Retinal pigment epithelial cell (primary cell): ENCODE results near the gene TP53AIP1.
A peak's percentile ranks its signal among the peaks of the same experiment; 100 is the strongest.

ENCODE experiments used
- DNase-seq: peaks from one replicate; pipeline ENCODE4 v3.0.0-alpha.2; 2010; ENCODE audit warnings: low read depth
- H3K4me3 ChIP-seq: 2 replicates; pipeline ENCODE4 v1.5.1; 2011; ENCODE audit warnings: mild to moderate bottlenecking, low read length, control low read depth, moderate library complexity
- TF ChIP-seq, protein P1 (sequence below): conservative IDR thresholded peaks from 2 replicates; pipeline ENCODE4 v1.5.1; 2011; ENCODE audit warnings: low read depth, low read length, control low read depth, inconsistent platforms

The TP53AIP1 gene

DNA sequence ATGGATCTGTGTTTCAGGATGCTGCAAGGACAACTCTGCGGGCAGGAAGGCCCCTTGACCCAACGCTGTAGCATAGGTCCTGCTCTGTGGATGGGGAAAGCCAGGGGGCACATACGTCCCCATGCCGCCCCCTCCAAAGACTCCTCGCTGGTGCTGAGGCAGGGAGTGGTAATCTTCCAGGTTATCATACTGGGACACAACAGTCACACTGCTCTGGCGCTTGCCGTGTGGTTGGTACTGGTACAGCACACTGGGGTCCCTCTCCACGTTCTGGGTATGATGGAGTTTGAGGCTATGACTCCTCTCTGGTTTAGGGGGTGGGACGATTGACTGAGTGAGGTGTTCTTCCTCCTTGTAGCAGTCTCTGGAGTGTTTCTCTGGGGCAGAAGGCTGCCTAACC, 26.2 kb upstream of the TP53AIP1 start:
- TF ChIP-seq, protein P1, sequence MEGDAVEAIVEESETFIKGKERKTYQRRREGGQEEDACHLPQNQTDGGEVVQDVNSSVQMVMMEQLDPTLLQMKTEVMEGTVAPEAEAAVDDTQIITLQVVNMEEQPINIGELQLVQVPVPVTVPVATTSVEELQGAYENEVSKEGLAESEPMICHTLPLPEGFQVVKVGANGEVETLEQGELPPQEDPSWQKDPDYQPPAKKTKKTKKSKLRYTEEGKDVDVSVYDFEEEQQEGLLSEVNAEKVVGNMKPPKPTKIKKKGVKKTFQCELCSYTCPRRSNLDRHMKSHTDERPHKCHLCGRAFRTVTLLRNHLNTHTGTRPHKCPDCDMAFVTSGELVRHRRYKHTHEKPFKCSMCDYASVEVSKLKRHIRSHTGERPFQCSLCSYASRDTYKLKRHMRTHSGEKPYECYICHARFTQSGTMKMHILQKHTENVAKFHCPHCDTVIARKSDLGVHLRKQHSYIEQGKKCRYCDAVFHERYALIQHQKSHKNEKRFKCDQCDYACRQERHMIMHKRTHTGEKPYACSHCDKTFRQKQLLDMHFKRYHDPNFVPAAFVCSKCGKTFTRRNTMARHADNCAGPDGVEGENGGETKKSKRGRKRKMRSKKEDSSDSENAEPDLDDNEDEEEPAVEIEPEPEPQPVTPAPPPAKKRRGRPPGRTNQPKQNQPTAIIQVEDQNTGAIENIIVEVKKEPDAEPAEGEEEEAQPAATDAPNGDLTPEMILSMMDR: no peak

DNA sequence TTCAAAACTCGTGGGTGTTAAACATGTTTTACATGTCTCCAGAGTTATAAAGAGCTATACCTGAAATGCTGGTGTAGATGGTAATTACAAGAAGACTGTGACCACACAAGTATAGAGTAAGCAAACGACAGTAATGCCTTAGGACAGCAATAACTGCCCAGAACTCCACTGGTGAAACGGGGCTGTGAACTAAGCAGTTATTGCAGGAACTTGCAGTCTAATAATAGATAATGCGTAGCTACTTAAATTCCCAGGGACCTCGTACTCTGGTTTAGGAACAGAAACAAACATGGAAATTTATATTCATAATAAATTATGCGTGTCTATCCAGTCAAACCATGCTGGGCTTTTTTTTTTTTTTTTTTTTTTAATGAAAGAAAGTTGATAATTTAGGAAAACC, 24.9 kb upstream of the TP53AIP1 start:
- H3K4me3 ChIP-seq: no peak overlapping the region
- no peak for DNase-seq
- TF ChIP-seq, protein P1: no peak

More for the DNA sequence above, 26.2 kb upstream of the TP53AIP1 start:
- no peak for DNase-seq
- no peak overlapping the region for H3K4me3 ChIP-seq

DNA sequence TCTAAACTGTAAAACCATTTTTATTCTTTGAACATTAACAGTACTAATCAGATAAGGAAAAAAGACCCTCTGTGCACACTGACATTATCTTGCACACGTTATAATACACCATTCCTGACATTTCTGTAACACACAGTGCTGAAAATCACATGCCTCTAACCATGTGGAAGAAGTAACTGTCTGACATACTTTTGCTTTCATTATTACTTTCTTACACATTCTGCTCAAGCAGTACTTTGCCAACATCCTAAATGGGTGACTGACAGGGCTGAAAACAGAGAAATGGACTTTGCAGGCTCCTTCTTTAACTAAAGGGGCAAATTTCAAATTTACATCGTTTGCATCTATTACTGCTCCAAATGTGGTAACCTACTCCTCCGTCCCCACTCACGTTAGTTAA, 22.8 kb upstream of the TP53AIP1 start:
- DNase-seq: peak; percentile 6
- TF ChIP-seq, protein P1: no peak
- no peak overlapping the region for H3K4me3 ChIP-seq

DNA sequence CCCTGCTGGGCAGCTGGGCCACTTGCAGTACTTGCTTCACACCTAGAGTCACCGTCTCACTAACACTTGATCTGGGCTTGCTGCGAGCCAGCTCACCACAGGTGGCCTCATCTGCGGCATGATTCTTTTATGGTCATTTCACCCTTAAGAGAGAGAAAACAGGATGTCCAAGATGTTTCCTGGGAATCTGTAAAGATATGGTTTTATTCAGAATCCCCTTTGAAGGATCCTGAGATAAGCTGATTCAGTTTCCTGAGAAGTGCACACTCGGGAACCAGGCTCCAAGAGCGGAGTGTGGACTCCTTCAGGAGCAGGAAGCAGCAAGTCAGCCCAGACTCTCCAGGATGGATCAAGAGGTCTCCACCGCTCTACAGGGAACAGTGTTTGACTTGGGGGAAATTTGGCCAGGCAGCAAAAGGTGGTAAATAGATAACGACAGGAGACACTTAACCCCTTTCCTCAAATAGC, 21.8 kb upstream of the TP53AIP1 start:
- no peak for DNase-seq
- H3K4me3 ChIP-seq: no peak overlapping the region
- TF ChIP-seq, protein P1: no peak

DNA sequence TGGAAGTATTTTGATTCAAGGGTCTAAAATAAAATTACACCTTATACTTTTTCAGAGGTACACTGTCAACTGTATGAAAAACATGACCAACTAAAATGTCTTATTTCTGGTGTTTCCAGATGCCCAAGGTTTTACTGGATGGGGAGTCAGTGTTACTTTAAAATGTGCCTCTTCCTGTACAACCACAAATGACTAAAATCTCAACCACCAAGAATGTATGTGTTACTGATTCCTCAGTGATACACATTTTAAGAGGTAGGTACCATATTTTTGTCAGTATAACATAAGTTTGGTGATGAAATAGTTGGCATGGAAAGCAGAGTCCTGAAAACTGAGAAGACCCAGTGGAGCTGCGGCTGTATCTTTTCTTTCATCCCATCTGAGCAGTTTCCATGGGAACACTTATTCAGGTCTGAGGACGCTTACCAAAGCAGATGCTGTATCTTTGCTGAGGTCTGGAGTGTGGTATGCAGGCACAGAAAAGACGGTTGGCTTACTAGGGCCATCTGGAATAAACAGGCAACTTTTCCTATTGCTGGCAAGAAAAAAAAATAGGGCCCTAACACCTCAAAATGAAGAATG, 21.2 kb upstream of the TP53AIP1 start:
- no peak for DNase-seq
- no peak overlapping the region for H3K4me3 ChIP-seq
- TF ChIP-seq, protein P1: no peak

DNA sequence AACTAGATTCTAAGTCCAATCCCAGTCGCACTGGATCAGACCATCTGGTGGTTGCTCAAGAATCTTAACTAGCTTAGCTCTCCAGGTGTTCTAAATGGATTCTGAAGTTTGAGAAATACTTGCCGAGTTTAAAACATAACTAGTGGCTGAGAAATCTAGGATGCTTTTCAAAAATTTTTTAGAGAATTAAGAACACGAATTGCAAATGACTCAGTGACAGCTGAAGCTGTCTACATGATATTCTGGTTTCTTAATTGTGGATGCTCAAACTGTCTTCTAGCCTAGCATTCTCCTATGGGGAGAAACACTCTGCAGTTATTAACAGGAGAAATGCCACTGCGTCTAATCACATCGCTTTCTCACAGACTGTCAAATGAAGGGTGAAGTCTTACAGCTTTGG, 20.2 kb upstream of the TP53AIP1 start:
- TF ChIP-seq, protein P1: no peak
- DNase-seq: no peak
- H3K4me3 ChIP-seq: no peak overlapping the region

DNA sequence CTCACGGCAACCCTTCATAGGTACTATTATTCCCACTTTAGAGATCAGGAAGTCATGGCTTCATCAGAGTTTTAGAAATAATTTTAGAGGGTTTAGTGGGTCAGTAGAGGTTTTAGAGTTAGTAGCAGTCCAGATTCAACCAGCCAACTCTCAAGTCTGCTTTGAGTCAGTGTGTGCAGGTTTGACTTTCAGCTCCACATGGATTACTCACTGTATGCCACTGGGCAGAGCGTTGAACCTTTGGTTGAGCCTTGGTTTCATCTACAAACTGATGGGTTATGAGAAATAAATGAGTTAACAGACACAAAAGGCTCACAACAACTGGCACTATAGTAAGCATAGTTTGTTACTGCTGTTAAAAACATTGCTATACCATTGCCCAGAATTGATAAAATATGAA, 19.0 kb upstream of the TP53AIP1 start:
- no peak overlapping the region for H3K4me3 ChIP-seq
- DNase-seq: no peak

More for the DNA sequence above, 19.0 kb upstream of the TP53AIP1 start:
- TF ChIP-seq, protein P1: no peak
